Fibroblast of skin of right quadriceps (primary cell): ENCODE measurements around the gene TRIM14.
"Not testable (repeated sequence)": the region's sequence is repeated elsewhere in the genome, so short reads cannot be mapped to it uniquely, and the experiment has no call there.

Source experiments
- DNase-seq: peaks from one replicate; pipeline ENCODE4 v3.0.0-alpha.2; 2013

TRIM14 gene

DNA sequence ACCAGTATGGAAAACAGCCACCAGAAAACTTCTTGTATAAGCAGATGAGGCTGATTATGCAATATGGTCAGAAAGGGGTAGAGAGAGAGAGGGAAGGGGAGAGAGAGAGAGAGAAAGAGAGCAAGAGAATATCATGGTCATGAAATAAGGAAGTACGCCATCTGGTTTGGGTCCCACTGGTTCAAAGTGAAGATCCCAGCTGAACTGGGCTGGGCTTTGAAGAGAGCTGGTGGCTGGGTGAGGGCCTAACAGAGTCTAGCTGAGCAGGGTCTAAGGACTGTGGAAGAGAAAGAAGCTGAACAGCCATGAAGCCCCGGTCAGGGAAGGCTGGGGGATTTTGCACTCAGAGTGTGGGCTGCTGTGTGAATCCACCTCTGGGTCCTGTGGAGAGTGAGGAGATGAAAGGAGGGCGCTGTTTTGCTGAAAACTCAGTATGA is 14.6 kb downstream of the TRIM14 start:
- no peak for DNase-seq

DNA sequence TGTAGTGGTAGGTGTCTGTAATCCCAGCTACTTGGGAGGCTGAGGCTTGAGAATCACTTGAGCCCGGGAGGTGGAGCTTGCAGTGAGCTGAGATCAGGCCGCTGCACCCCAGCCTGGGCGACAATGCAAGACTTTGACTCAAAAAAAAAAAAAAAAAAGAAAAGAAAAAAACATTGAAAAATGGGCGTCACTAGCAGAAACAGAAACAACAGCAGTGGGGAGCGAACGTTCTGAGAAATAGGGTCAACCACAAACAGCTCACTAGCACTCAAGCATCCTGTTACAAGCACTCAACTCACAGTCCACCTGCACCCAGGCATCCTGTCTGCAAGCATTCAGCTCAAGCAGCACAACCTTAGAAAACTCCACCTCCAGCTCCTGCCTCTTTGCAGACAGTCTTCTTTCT is 17.2 kb downstream of the TRIM14 start:
- no peak for DNase-seq

DNA sequence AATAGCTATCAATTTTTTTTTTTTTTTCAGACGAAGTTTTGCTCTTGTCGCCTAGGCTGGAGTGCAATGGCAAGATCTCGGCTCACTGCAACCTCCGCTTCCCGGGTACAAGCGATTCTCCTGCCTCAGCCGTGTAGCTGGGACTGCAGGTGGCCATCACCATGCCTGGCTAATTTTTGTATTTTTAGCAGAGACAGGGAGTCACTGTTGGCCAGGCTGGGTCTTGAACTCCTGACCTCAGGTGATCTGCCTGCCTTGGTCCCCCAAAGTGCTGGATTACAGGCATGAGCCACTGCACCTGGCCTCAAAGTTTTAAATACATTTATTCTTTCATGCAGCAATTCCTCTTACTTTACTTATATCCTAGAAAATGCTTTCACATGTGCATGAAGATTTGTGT is 17.6 kb downstream of the TRIM14 start:
- no peak for DNase-seq

DNA sequence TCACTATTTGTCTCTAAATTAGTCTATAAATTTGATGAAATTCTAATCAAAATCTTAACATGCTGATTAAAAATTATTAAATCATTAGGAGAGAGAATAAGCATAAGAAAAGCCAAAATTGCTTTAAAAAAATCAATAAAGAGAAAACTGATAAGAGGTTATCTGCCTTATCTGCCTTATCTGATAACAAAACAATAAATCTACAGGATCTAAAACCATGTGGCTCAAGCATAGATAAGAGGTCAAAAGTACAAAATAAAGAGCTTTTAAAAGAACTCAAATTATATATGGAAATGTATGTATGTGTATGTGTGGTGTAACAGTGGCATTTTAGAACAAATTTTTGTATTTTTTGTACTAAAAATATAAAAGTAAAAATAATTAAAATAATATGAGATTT is 18.6 kb downstream of the TRIM14 start:
- no peak for DNase-seq

DNA sequence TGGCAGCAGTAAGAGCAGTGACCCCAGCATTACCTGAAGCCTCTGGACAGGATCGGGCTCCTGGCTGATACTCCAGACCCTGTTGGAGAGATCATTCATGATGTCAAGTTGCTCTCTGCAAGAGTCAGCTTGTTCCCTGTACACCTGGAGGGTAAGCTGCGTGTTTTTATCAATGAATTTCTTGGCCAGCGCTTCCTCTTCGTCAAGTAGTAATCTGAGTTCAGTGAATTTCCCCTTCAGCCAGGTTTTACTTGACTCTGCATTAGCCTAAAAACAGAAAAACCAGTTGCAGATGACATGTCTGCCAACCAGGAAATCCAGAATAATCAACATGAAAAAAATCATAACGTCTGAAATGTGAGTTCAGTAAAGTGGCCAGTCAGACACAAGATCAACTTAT is 19.1 kb downstream of the TRIM14 start:
- no peak for DNase-seq

DNA sequence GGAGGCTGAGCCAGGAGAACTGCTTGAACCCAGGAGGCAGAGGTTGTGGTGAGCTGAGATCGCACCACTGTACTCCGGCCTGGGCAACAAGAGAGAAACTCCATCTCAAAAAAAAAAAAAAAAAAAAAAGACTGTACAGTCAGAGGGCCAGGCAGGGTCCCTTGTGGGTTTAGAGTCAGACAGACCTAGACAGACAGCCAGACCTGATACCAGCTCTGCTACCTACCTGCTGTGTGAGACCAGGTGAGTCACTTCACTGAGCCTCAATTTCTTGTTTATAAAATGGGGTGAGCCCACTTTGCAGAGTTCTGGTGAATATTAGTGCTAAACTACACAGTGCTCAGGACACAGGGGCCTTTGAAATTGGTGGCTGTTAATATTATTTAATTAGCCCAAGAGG is 19.7 kb downstream of the TRIM14 start:
- DNase-seq: no peak

DNA sequence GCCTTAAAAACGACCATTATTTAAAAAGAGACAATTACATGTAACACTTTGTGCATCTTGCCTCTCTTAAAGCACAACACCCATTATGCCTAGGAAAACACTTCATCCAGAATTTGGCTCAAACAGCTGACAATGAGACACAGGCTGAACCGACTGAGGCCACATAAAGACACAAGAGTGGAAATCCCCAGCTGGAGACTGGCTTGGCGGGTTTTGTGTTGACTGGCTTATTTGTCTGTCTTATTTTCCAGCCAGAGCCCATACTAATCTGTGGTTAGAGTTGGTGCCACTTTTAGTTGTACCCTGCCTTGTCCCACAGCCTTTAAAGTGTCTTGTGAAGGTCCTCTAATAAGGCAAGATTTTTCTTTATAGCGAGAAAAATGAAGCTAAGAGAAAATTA is 21.2 kb downstream of the TRIM14 start:
- no peak for DNase-seq

DNA sequence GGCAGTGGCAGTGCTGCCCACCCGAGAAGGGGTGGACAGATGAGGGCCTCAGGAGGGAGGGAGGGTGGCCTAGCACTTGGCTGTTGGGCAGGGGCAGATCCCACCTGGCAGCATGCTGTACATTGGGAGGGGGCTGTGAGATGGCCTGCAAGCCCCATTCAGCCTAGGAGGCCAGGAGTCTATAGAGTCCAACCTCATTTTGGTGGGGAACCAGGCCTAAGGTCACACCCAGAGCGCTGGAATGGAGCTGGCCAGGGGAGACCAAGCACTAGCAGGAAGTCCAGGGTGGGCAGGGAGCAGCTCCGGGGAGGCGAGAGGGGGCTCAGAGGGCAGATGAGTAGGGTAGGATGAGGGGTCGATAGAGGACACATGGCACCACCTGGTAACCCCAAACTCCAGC is 22.9 kb downstream of the TRIM14 start:
- DNase-seq: no peak

DNA sequence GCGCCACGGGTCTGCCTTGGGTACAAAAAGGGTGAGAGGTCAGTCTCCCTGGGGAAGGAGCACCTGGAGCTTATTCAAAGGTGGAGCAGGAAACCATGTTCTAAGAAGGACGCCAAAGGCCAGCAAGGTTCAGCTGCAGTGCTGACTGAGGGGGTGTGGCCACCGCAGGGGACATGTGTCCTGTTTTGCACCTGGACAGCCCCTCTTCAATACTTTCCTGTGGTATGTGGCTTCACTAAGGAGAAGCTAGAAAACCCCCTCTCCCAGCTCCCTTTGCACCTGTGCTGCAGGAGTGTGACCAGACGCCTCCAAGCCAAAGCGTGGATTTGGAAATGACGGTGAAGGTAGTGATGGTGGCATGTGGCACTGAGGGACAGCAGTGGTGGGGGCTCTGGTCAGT is 23.6 kb downstream of the TRIM14 start:
- no peak for DNase-seq

DNA sequence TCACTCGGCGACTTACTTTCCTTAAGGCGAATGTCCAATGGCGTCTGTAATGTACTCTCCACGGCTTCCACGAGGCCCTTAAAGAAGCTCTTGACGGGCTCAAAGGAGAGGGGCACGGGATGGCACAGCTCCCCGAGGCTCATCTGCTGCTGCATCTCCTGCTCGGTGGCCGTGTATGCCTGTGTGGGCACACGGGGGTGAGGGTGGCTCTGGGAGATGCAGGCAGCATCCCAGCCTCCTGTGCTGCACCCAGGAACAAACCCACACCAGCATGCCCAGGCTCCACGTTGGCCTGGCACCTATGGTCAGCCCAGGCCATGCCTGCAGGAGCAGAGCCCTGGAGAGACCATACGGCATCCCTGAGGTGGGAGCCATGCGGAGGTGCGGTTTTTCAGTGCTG is 24.2 kb downstream of the TRIM14 start:
- DNase-seq: no peak

DNA sequence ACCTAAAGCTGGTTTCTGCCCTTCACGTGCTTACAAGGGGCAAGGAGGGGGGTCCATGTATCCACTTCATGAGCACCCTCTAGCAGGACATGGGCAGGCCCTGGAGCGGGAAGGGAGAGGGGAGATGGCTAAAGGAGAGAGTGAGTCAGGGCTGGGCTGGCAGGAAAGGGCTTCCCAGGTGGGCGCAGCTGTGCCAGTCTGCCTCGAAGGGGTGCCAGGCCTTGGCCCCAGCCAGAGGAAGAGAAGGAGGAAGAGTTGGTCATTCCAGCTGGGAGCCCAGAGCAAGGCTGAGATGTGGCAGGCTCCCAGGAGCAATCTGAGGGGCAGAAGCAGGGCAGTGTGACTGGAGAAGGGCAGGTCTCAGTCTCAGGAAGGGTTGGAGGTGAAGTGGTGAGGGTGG is 24.7 kb downstream of the TRIM14 start:
- no peak for DNase-seq

DNA sequence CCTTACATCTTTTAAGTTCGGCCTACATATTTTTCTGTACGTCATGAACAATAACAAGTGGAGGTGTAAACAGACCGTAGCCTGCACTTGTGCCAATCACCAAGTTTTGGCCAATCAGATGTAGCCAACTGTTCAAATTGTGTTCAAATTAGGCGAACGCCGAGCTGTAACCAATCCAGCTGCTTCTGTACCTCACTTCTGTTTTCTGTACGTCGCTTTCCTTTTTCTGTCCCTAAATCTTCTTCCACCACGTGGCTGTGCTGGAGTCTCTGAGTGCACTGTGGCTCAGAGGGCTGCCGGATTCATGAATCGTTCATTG is 26.4 kb downstream of the TRIM14 start:
- no peak for DNase-seq

DNA sequence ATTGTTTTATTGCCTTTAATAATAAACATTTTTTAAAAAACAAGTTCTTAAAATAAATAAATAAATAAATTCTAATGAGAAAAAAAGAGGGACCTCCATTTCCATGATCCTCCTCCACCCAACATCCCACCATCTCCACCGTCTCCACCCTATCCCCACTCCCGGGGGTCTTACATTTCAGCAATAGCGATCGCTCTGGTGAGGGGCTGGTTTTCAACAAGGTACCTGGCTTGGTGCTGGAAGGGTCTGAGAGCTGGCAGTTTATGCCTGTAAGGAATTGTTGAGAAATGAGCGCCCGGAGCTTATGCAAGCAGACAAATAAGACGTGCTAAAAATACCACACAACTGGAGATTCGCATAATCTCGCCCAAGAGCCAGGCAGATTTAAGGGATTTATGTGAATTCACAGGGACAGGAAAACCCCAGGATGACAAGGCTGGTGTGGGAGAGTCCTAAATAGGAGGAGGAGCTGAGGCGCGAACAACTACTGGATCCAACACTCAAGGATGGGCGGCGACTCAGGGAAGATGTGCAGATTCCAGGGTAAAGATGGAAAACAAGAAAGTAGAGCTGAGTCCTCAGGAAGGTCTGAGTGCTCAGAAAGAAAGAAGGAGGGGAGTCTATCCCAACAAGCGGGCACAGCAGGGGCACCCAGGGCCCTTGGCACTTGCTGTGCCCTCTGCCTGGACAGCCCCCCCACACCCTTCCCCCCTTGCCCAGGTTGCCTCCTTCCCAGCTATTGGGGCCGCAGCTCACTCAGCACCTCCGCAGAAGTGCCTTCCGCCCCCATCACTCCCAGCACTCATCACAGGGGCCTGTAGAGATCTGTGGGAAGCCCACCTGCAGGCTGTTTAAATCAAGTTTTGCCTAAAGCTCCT is 27.0 kb downstream of the TRIM14 start:
- peak; percentile 18 for DNase-seq

DNA sequence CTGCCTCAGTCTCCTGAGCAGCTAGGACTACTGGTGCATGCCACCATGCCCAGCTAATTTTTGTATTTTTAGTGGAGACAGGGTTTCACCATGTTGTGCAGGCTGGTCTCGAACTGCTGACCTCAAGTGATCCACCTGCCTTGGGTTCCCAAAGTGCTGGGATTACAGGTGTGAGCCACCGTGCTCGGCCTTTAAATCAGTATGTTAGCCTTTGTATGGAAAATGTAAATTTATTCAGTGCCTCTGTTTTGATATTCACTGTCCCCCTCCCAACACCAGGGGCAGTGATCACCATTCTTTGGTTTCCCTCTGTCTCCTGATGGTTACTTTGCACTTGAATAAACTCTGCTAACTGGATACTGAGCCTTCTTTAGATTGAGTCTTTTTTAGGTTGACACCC is 28.3 kb downstream of the TRIM14 start:
- DNase-seq: not testable (repeated sequence)

DNA sequence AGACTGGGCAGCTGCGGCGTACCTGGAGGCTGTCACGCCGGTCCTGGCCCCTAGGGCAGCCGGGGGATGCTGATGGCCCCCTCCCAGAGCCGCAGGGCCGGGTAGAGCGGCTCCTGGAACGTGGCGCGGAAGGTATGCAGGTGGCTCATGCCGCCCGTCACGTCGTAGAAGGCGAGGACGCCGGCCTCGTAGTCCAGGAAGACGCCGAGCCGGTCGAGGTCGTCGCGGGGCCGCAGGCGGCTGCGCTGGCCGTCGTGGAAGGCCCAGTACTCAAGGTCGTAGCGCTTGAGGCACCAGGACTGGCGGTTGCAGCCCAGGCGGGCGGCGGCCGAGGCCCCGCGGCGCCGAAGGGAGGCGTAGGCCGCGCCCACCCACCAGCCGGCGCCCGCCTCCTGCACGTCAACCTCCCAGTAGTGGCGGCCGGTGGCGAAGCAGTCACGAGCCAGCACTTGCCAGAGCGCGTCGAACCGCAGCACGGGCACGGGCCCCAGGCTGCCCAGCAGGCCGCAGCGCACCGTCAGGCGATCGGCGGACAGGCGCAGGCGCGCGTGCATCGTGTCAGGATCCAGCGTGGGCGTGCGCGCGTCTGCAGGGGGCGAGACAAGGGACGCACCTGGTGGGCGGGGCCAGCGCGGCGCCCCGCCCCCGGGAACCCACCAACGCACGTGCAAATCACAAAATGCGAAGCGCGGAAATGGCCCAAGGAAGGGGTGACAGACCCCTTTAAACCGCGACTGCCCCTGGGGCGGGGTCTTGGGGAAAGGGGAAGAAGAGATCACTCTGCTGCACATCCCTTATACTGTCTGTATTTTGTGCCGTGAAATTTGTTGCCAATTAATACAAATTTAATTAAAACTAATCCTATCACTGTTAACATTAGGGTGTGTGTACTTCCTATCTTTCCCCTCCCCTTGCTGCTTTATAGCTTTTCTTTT is 31.3 kb downstream of the TRIM14 start:
- DNase-seq: peak; percentile 57

DNA sequence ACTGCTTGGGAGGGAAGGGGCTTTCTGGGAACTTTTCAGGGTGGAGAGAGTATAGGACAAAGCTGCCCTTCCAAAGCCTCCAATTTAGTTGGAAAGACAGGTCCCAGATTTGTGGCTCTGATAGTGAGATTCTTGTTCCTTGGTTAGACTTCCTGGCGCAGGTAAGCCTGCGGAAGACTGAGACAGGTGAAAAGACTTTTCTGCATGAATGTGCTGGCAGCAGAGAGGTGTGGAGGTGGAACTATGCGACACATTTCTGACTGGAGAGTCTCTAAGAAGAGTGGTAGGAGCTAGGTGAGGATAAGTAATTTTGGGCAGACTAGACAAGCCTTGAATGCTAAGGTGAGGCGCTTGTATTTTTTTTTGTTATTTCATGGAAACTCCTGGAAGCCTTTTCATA is 32.6 kb downstream of the TRIM14 start:
- no peak for DNase-seq

DNA sequence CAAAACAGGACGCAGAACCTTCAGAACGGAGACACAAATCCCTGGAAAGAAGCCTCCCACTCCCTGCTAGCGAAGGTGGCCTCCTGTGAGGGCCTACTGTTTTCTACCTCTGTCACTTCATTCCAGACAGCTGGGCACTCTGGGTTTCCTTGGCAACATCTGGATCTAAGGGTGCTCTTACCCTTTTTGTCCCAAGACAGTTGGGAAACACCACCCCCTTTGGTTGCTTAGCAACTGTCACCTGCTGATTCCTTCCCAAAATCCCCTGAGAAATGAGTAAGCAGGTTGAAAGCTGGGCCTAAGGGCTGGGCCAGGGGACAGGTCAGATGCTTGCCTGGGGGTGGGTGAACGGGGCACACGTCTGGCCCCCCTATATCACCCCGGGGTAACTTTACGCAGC is 33.1 kb downstream of the TRIM14 start:
- DNase-seq: no peak

DNA sequence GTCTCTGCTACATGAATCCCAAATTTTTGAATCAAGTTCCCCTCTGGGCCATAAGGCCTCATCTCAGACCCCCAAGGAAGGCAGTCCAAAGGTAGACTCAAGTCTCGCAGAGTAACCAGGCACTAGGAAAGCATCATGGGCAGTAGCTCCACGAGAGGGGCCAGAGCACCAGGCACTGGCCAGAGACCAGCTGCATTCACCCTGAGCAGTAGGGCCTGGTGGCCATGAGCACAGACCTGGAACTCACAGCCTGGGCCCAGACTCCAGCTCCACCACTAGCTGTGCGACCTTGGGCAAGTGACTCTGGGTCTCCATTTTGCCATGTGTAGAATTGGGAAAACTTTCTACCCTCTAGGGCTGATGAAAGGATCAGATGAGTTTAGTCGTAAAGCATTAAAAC is 34.0 kb downstream of the TRIM14 start:
- no peak for DNase-seq

DNA sequence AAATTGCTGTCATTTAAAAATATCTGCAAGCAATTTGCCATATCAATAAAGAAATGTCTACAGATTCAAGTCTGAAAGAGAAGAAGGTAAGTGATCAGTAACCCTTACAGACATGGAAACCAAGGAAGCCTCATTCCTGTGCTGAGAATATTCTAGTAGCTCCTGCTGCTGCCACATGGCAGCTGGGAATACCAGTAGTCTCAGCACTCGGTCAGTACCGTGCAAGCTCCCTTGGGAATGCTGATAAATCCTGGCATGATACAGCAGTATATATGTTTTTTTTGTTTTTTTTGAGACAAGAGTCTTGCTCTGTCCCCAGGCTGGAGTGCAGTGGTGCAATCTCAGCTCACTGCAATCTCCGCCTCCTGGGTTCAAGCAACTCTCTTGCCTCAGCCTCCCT is 34.6 kb downstream of the TRIM14 start:
- DNase-seq: no peak

DNA sequence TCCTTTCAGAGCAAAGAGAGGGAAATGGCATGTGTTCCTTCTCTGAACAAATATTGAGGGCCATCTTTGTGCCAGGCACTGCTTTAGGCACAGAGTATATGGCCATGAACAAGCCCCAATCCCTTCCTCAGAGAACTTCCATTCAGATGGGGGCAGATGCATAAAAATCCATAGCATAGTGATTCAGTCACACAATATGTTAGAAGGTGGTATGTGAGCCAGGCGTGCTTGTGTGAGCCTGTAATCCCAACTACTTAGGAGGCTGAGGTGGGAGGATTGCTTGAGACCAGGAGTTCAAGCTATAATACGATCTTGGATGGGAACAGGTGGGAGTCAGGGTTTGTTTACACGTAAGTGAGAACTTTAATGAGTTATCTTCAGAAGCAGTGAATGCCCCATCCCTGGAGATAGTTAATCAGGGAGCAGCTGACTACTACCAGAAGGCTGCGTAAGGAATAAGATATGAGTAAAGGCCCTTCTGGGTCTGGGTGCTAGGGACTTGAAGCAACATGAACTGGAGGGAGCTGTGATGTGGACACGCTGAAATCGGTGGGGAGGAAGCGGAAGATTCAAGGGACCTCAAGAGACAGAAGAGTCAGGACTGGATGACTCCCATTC is 35.3 kb downstream of the TRIM14 start:
- no peak for DNase-seq

DNA sequence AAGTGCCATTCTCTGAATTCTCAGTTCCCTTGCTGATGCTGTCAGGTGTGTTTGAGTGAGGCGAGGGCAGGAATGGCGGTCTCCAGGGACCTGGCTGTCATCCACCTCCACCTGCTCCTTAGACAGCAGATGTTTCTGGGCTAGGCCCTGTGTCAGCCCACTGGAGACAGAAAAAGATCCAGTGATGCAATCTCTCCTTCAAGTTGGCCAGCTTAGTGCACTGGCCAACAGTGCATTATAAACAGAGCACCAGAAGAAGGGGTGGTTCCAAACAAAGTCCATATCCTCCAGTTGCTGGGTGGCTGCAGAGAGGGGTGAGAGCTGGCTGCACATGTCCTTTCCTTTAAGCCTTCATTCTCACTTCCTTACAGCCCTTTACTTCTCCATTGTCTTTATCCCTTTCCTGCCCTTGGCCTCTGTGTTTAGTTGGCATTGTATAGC is 35.9 kb downstream of the TRIM14 start:
- no peak for DNase-seq

DNA sequence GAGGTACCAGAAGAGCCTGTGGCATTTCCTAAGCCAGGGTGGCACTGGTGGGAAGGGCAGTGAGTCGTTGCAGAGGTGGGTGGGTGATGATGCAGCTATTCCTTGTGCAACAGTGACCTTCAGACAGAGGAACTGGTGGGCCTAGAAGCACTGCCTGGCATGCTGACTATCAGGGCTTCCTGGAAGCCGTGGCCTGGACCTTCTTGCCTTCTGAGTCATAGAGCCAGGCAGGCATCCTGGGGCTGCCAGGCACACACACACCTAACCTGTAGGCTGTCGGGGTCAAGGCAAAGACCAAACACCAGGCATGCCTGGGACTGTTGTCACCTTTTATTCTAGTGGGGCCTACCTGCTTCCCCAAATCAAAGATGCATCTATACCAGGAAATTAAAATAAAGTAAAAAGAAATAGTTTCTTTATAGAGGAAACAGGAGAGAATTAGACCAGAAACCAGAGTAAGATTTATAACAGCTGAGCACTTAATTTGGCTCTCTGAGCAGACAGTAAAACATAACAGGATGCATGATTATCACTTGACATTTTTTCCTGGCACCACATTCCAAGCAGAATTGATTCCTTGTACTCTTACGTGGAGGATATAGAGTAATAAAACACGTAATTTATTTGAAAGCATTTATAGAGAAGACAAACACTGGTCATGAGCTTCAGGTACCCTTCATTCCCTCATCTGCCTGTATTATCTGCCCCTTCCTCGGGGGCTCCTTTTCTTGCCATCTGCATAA is 37.4 kb downstream of the TRIM14 start:
- DNase-seq: peak; percentile 30

DNA sequence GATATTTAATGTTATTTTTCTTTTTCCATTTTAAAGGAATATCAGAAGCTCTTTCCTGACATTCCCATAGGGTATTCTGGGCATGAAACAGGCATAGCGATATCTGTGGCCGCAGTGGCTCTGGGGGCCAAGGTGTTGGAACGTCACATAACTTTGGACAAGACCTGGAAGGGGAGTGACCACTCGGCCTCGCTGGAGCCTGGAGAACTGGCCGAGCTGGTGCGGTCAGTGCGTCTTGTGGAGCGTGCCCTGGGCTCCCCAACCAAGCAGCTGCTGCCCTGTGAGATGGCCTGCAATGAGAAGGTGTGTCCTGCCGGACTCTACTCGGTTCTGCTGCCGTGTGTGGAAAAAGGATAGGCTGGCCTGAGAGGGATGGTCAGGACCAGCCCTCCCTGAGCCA is 38.2 kb downstream of the TRIM14 start:
- DNase-seq: no peak
